8988T (cell line): ENCODE measurements around the gene ZFAND3.
"Not testable (repeated sequence)": the region's sequence is repeated elsewhere in the genome, so short reads cannot be mapped to it uniquely, and the experiment has no call there.

Experiments
- DNase-seq: peaks from one replicate; pipeline ENCODE4 v3.0.0; 2011

The ZFAND3 gene

DNA sequence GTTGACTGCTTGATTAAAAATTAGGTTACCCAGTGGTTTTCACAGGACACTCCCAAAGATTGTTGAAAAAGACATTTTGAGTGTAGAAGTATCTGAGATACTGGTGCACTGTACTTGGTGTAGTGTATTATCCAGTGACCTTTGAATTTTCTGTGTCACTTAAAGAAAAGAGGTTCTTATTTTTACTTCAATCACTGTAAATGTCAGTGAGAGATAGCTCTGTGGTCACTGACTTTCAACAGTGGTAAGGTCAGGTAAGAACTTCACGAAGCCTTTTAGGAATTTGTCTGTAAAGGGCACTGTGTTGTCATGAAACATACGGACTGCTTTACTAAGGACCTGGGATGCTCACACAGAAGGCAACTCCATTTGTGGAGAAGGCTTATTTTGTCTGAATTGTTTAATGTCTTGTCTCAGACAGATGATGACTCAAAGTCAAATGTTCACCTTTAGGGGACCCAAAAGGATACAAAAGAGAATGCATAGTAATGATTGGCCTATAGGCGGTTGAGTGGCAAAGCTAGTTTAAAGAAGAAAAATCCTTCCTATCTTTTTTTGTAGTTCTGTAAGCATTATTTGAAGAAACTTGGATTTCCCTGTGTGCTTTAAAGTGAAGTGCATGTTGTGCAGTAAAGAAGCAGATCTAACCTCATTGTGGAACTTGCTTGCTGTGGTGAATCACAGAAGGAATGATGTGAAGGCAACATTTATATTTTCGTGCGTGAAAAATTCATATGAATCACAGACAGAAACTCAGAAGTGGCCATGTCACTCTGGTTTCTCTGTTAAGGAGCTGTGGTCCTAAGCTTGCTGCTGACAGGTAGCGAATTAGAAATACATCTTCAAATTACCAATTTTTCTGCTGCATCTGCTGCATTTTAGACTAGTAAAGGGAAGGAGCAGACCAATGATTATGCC, 47.3 kb downstream of the ZFAND3 start:
- no peak for DNase-seq

- no peak for DNase-seq
Observed at GRCh38 chr6:37867756-37868446, 48.4 kb downstream of the ZFAND3 start.

DNA sequence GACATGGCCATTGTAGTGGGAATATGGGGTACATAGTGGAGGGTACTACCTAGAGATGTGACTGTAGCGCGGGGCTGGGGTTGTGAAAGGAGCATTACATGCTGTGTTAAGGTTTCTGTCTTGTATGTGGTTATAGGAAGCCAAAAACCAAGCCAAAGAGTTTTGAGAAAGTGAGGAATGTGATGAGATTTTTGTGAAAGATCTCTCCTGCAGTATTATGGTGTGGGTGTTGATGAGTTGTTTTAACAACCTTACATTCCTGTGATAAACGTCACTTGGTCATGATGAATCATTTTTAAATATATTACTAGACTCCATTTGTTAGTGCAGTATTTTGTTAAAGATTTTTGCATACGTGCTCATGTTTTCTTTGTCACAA, 48.9 kb downstream of the ZFAND3 start:
- DNase-seq, result no peak

GRCh38 chr6:37871616-37872372, 52.3 kb downstream of the ZFAND3 start:
- no peak for DNase-seq

DNA sequence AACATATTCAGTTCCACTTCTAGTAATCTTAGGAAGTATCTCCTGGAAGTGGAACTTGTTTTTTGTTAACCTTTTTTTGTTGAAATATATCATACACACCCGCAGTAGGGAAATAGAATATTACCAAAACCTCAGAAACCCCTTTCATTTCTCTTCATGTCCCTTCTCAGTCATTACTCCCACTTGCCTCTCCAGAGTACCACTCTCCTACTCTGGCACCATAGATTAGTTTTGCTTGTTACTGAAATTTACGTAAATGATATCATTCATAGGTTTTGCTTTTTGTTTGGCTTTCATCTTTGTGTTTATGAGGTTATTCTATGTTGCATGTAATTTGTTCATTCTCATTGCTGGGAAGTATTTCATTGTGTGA, 52.8 kb downstream of the ZFAND3 start:
- no peak for DNase-seq

DNA sequence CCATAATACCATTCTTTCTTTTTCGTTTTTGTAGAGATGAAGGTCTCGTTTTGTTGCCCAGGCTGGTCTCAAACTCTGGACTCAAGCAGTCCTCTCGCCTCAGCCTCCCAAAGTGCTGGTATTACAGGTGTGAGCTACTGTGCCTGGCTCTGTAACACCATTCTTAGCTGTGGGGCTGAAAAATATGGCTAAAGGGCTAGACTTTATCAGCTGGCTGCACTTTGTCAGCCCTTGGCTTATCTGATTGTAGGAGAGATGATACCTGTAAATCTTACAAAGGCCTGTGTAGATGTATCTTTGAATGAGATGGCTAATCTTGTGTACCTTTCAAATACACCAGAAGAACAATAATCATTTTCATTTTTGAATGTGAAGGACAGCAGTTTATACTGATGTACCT, 55.2 kb downstream of the ZFAND3 start:
- no peak for DNase-seq

- DNase-seq, result no peak
Observed at GRCh38 chr6:37875561-37876309, 56.2 kb downstream of the ZFAND3 start.

DNA sequence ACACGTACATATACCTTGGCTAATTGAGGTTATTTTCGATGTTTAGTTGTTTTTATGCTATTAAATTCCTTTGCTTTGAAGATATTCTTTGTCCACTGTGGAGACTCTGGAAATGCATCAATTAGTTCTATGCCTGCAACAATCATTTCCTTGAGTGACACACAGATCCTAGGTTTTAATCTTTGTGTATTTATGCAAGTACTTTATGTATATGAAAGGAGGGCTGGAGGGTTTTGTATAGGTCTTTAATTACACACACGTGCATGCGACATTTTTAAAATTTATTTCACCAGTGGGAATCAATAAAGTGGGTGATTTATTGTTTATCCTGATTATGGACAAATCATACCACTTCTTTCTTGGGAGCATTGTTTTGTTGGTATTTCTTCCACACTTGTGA, 57.3 kb downstream of the ZFAND3 start:
- no peak for DNase-seq

DNA sequence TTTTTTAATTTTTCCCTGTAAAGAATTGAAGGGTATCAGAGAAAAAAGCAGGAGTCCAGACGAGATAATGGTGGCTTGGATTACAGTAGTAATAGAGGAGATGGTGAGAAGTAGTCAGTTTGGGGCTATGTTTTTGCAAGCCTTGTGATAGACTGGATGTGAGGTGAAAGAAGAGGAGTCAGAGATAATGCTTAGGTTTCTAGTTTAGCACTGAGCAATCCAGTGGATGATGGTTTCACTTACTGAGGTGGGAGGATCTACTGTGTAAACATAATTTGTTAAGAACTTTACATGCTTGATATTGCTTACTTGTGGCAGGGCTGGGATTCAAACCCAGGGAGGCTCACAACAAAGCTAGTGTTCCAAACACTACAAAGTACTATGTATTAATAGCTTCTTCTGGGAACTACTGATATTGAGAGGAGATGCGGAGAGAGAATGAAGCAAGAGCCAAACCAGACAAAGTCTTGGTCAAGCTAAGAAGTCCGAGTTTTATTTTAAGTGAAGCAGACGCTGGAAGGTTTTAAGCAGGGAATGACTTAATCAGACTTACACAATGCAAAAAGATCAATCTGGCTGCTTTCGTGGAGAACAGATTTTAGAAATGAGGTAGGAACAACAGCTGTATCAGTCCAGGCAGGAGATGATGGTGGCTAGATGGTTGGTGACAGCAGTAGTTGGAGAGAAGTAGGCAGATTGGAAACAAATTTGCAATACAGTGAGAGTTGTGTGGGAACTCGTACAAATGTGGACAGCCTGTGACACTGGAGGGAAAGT, 58.0 kb downstream of the ZFAND3 start:
- no peak for DNase-seq

GRCh38 chr6:37878150-37878710, 58.7 kb downstream of the ZFAND3 start:
- DNase-seq, result no peak

- not testable (repeated sequence) for DNase-seq
Observed at GRCh38 chr6:37880602-37881001, 61.1 kb downstream of the ZFAND3 start.

GRCh38 chr6:37882292-37882691, 62.8 kb downstream of the ZFAND3 start:
- DNase-seq, result no peak

DNA sequence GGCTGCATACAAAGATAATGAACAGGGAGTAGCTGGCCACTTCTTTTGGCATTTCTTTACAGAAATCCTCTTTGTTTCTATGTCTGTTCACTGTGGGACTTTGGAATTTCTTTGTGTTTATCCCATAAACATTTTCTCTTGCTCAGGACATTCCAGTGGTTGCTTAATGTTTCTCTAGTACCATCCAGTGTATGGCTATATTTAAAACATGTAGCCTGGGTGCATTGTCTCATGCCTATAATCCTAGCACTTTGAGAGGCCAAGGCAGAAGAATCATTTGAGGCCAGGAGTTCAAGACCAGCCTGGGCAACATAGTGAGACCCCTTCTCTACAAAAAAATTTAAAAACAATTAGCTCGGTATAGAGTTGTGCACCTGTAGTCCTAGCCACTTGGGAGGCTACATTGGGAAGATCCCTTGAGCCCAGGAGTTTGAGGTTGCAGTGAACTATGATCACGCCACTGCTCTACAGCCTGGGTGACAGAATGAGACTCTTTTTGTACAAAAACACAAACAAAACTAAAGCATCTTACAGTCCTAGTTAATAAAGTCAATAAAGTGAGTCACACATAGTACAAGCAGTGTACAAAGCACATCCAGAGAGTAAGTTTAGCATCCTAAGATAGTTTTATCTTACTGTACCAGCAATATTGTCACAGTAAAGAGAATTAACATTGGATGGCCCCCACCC, 63.3 kb downstream of the ZFAND3 start:
- DNase-seq, result no peak

DNA sequence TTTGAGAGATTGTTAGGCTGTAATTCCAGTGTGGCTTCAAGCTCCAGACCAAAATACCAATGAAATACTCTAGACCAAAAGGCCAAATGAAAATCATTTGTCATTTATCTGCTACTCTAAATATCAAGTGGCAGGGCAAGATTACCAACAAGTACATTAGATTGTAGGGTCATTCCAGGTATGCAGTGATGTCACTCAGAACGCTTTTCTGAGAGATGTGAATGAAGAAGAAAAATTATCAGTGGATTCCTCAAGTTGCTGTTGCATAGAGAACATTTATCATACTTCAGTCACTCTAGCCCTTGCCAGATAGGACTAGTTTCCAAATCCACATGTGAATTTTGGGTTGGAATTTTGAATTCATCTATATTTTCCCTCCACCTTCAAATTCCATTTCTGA, 65.0 kb downstream of the ZFAND3 start:
- DNase-seq, result no peak

- no peak for DNase-seq
Observed at GRCh38 chr6:37889051-37889450, 69.5 kb downstream of the ZFAND3 start.

DNA sequence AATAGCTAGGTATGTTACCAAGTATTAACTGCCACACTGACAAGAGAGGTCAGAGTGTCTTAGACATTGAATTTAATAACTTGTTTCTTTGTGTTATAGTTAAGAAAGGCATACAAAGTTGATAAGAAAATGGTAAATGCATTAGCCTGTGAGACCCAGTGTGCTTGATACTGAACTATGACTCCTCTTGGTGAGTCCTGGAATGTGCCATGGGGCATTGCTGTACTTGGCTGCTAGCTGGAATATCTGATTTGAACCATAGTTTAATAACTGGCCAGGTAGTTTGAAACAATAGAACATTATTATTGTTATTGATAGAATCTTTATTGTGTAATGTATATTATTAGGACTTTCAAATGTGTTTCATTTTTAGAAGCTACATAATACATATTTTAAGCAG, 70.0 kb downstream of the ZFAND3 start:
- DNase-seq, result no peak

DNA sequence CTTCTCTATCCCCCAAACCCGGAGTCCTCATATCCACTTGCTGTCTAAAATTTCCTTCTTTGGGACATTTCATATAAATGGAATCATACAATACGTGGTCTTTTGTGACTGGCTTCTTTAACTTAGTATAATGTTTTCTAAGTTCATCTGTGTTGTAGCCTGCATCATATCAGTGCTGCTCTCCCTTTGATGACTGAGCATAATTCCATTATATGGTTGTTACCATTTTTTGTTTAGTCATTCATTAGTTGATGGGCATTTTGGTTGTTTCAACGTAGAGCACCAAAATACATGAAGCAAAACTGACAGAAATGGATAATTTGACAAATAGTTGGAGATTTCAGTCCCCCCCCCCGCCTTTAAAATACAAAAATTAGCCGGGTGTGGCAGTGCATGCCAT, 71.5 kb downstream of the ZFAND3 start:
- DNase-seq, result no peak

DNA sequence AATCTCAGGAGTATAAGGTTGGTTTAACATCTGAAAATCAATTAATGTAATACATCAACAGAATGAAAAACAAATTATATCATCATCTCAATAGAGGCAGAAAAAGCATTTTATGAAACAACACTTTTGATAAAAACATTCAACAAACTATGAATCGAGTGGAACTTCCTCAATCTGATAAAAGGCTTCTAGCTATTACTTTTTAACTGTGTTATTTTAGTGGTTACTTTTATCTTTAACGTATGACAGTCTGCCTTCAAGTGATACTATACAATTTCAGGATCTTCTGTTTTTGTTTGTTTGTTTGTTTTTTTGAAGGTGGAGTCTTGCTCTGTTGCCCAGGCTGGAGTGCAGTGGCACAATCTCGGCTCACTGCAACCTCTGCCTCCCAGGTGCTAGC, 73.7 kb downstream of the ZFAND3 start:
- DNase-seq, result no peak

DNA sequence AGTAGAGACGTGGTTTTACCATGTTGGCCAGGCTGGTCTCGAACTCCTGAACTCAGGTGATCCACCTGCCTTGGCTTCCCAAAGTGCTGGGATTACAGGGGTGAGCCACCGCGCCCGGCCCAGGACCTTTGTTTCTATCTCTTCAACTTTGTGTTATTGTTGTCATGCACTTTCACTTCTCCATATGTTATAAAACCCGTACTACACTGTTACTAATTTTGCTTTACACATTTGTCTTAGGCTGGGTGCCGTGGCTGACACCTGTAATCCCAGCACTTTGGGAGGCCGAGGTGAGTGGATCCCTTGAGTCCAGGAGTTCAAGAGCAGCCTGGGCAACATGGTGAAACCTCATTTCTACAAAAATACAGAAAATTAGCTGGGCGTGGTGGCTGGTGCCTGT, 74.2 kb downstream of the ZFAND3 start:
- not testable (repeated sequence) for DNase-seq

GRCh38 chr6:37894585-37894984, 75.1 kb downstream of the ZFAND3 start:
- DNase-seq, result no peak

DNA sequence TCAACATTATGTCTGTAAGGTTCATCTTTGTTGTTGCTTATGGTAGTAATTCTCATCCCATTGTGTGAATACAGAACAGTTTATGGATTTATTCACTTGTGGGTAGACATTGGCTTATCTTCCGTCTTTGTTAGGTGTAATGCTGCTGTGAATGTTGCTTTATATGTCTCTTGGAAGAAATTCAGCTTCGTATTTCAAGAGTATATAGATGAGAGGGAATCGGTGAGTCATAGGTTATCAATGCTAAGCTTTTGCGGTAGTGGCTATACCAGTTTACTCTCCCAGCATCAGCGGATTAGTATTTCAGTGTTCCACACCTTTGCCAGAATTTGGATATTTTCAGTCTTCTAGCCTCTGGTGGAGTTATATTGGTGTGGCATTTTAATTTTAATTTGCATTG, 77.8 kb downstream of the ZFAND3 start:
- DNase-seq, result no peak
